K562 (cell line): ENCODE results near the gene NACC1. TPM values are rescaled to one million over a fixed set of nuclear protein-coding genes. Genes with fewer than 3 reads are reported as not detected.

Source experiments
- ARID2 ChIP-seq: fragments of 450-650 bp; IDR thresholded peaks from 2 replicates; pipeline ENCODE4 v1.6.1; 2017; ENCODE audit warnings: antibody characterized with exemption, mild to moderate bottlenecking
- ASH1L ChIP-seq: fragments of 450-650 bp; IDR thresholded peaks from 2 replicates; pipeline ENCODE4 v1.6.1; 2018; ENCODE audit warnings: borderline replicate concordance, mild to moderate bottlenecking, low read depth; ENCODE audit not compliant: partially characterized antibody
- BCOR ChIP-seq: fragments of 450-650 bp; IDR thresholded peaks from 2 replicates; pipeline ENCODE4 v1.6.1; 2016
- CLOCK ChIP-seq: fragments of 250-450 bp; sonication (Bioruptor Pico); IDR thresholded peaks from 2 replicates; pipeline ENCODE4 v1.4.0; 2020; ENCODE audit warnings: mild to moderate bottlenecking, moderate library complexity, borderline replicate concordance
- DEAF1 ChIP-seq: fragments of 450-650 bp; formaldehyde crosslinking; IDR thresholded peaks from 2 replicates; pipeline ENCODE4 v1.4.0; 2020; ENCODE audit warnings: mild to moderate bottlenecking, moderate library complexity
- ELF1 ChIP-seq: fragments of 200-800 bp; sonication (Bioruptor generic); IDR thresholded peaks from 2 replicates; pipeline ENCODE4 v1.6.1; 2016; ENCODE audit warnings: missing genetic modification characterization, missing compliant biosample characterization
- FOXA1 ChIP-seq: fragments of 450-650 bp; IDR thresholded peaks from 2 replicates; pipeline ENCODE4 v1.6.1; 2016; ENCODE audit warnings: mild to moderate bottlenecking, borderline replicate concordance
- GABPA ChIP-seq: fragments of 200-800 bp; sonication (Bioruptor generic); conservative IDR thresholded peaks from 2 replicates; pipeline ENCODE4 v1.6.1; 2016; ENCODE audit warnings: low read depth, missing genetic modification characterization, missing compliant biosample characterization
- HIVEP1 ChIP-seq: fragments of 250-450 bp; sonication (Bioruptor Pico); IDR thresholded peaks from 2 replicates; pipeline ENCODE4 v1.4.0; 2020; ENCODE audit warnings: mild to moderate bottlenecking
- HMG20B ChIP-seq: fragments of 250-450 bp; sonication (Bioruptor Pico); IDR thresholded peaks from 2 replicates; pipeline ENCODE4 v1.5.0; 2021; ENCODE audit warnings: mild to moderate bottlenecking
- KAT7 ChIP-seq: sonication (generic); formaldehyde crosslinking; IDR thresholded peaks from 2 replicates; pipeline ENCODE4 v1.8.0; 2022; ENCODE audit warnings: missing genetic modification reagents, mild to moderate bottlenecking, borderline replicate concordance
- KAT8 ChIP-seq: fragments of 450-650 bp; IDR thresholded peaks from 2 replicates; pipeline ENCODE4 v1.6.1; 2016; ENCODE audit warnings: low read depth, mild to moderate bottlenecking
- NCOA6 ChIP-seq: fragments of 450-650 bp; IDR thresholded peaks from 2 replicates; pipeline ENCODE4 v1.6.1; 2017; ENCODE audit warnings: mild to moderate bottlenecking
- PML ChIP-seq: IDR thresholded peaks from 2 replicates; pipeline ENCODE4 v1.6.1; 2012; ENCODE audit warnings: low read length, inconsistent platforms
- PRDM10 ChIP-seq: fragments of 450-650 bp; IDR thresholded peaks from 2 replicates; pipeline ENCODE4 v1.6.1; 2018; ENCODE audit not compliant: partially characterized antibody
- PYGO2 ChIP-seq: fragments of 450-650 bp; IDR thresholded peaks from 2 replicates; pipeline ENCODE4 v1.6.1; 2016; ENCODE audit warnings: mild to moderate bottlenecking, missing genetic modification characterization, moderate library complexity, missing compliant biosample characterization
- RBM25 ChIP-seq: fragments of 200-400 bp; formaldehyde crosslinking; IDR thresholded peaks from 2 replicates; pipeline ENCODE4 v1.6.1; 2018; ENCODE audit warnings: low read length, low read depth, moderate library complexity; ENCODE audit not compliant: severe bottlenecking
- SMARCA4 ChIP-seq: fragments of 450-650 bp; IDR thresholded peaks from 2 replicates; pipeline ENCODE4 v1.6.1; 2016
- TAL1 ChIP-seq: fragments of 450-650 bp; IDR thresholded peaks from 2 replicates; pipeline ENCODE4 v1.6.1; 2016; ENCODE audit warnings: mild to moderate bottlenecking
- TOE1 ChIP-seq, 2 experiments: fragments of 450-650 bp in 1 of 2; sonication (generic) in 1 of 2; formaldehyde crosslinking in 1 of 2; IDR thresholded peaks; 2 replicates each; pipeline versions ENCODE4 v1.7.1 to v1.8.0; 2016 to 2022; ENCODE audit warnings: borderline replicate concordance in 2 of 2, mild to moderate bottlenecking in 2 of 2, antibody characterized with exemption in 1 of 2, inconsistent platforms in 1 of 2, low read depth in 1 of 2, missing genetic modification reagents in 1 of 2, moderate library complexity in 1 of 2
- ZNF316 ChIP-seq: fragments of 450-650 bp; IDR thresholded peaks from 2 replicates; pipeline ENCODE4 v1.6.1; 2016
- polyA plus RNA-seq, 8 experiments: library from polyadenylated mRNA; depleted of rRNA in 4 of 8; stranded (reverse) in 5 of 8; unstranded in 3 of 8; fragments of >200 nt; fragmentation: Nextera tagmentation in 2 of 8; fragmentation: Illumina TruSeq in 1 of 8; extraction: Ambion mirVana in 2 of 8; extraction: Trizol in 1 of 8; gene quantifications; 2 replicates each; pipeline versions ENCODE4 v1.2.1 to v1.2.3, GENCODE V29; 2011 to 2014; ENCODE audit warnings: inconsistent platforms in 1 of 8, missing spikeins in 1 of 8
- total RNA-seq, 7 experiments: library from RNA; depleted of rRNA in 6 of 7; stranded (reverse); fragments of >200 nt in 6 of 7; fragmentation: Illumina TruSeq in 2 of 7; extraction: Trizol in 2 of 7; gene quantifications; 2 replicates each; pipeline versions ENCODE4 v1.2.1 to v1.2.3, GENCODE V29; 2011 to 2021; ENCODE audit warnings: low replicate concordance in 1 of 7

Gene NACC1
- total and polyA plus RNA-seq, 9 of the 15 experiments (the other 6 are each of a cell fraction or from before 2014, with no cell fraction given) = 0.04 to 96.6 (median 25.8) TPM

- TF ChIP-seq CLOCK (CRISPR knock-in tag) (no peak), ZNF316 (no peak), TOE1 (IDR thresholded peaks at IDR 0.05; ENCODE audit: borderline replicate concordance) (0 out of 2 replicates have a peak, but pooled peaks have one; percentile 19), TOE1 (CRISPR knock-in tag; IDR thresholded peaks at IDR 0.05; ENCODE audit: borderline replicate concordance, low read depth) (no peak), PML (0 out of 2 replicates have a peak, but pooled peaks have one; percentile 23), DEAF1 (CRISPR knock-in tag) (no peak; the same call in 1 of the 2 replicates), PYGO2 (tag) (0 out of 2 replicates have a peak, but pooled peaks have one; percentile 34), HMG20B (no peak), HIVEP1 (CRISPR knock-in tag) (no peak), ARID2 (no peak), BCOR (peak; percentile 42; the same call in 1 of the 2 replicates), ELF1 (tag) (no peak), KAT7 (CRISPR knock-in tag) (0 out of 2 replicates have a peak, but pooled peaks have one; percentile 90), ASH1L (no peak), KAT8 (no peak), RBM25 (no peak), GABPA (tag) (no peak), TAL1 (no peak), PRDM10 (no peak), SMARCA4 (0 out of 2 replicates have a peak, but pooled peaks have one; percentile 14), FOXA1 (peak; percentile 73), NCOA6 (no peak)
Observed at GRCh38 chr19:13100031-13100588, 18.0 kb upstream of the NACC1 start (continued).
